ENCODE data around the gene NBAS. TPM values are rescaled to one million over a fixed set of nuclear protein-coding genes. Genes with fewer than 3 reads are reported as not detected.
A peak's percentile ranks its signal among the peaks of the same experiment; 100 is the strongest.

The NBAS gene
- total and polyA plus RNA-seq, 10 of the 15 experiments (the other 5 are each of a cell fraction or from before 2014, with no cell fraction given): 4.3 to 32.7 (median 20.8) TPM

GRCh38 chr2:15591692-15592463, 30.7 kb upstream of the NBAS start, which contains the start of gene DDX1 (continued):
- TF ChIP-seq RELB (IDR thresholded peaks at IDR 0.05; ENCODE audit: low read depth) (peak; percentile 74), RAD51 (IDR thresholded peaks at IDR 0.05) (no peak), ZNF592 (IDR thresholded peaks at IDR 0.05) (no peak), TBL1XR1 (IDR thresholded peaks at IDR 0.05; ENCODE audit: low read depth, low read length) (peak; percentile 53; the same call in 1 of the 2 replicates), ELK1 (IDR thresholded peaks at IDR 0.05; ENCODE audit: low read depth, low read length) (peak; percentile 88), E2F8 (IDR thresholded peaks at IDR 0.05; ENCODE audit: low read depth, partially characterized antibody) (peak; percentile 77), ZNF24 (IDR thresholded peaks at IDR 0.05) (peak; percentile 71; the same call in 1 of the 2 replicates), SIN3A (IDR thresholded peaks at IDR 0.05; ENCODE audit: low read depth, low read length) (peak; percentile 68), EP300 (IDR thresholded peaks at IDR 0.05; ENCODE audit: borderline replicate concordance in 1 of 2, control insufficient read depth in 1 of 2, low read depth in 2 of 2, low read length in 2 of 2) (no peak), ETV6 (conservative IDR thresholded peaks at IDR 0.05 in 1 of 2, IDR thresholded peaks at IDR 0.05 in 1 of 2; ENCODE audit: borderline replicate concordance in 1 of 2, low read depth in 1 of 2) (0 out of 4 replicates have a peak, but pooled peaks of 1 of the 2 experiments have one; percentile 23), EED (IDR thresholded peaks at IDR 0.05; ENCODE audit: low read depth) (peak; percentile 38; the same call in 1 of the 2 replicates), HDAC6 (IDR thresholded peaks at IDR 0.05; ENCODE audit: unreplicated experiment) (no peak), MTA2 (IDR thresholded peaks at IDR 0.05; ENCODE audit: low read depth) (no peak), GATAD2B (conservative IDR thresholded peaks at IDR 0.05; ENCODE audit: low read depth) (0 out of 2 replicates have a peak, but pooled peaks have one; percentile 66), BACH1 (IDR thresholded peaks at IDR 0.05; ENCODE audit: borderline replicate concordance) (0 out of 2 replicates have a peak, but pooled peaks have one; percentile 35), IKZF2 (IDR thresholded peaks at IDR 0.05) (peak in 1 of 2 experiments; percentile 61; a peak in 2 of 4 replicates), TCF7 (IDR thresholded peaks at IDR 0.05; ENCODE audit: borderline replicate concordance) (0 out of 2 replicates have a peak, but pooled peaks have one; percentile 4), ZNF274 (IDR thresholded peaks at IDR 0.05; ENCODE audit: insufficient read depth, insufficient read length) (no peak), CREM (IDR thresholded peaks at IDR 0.05; ENCODE audit: low read depth) (peak; percentile 84), ZNF217 (IDR thresholded peaks at IDR 0.05) (no peak)

Measured in GM12878 (cell line).